Loucy (cell line): ENCODE results near the gene FAM20C.

Experiments used
- EZH2phosphoT487 ChIP-seq: fragments of 200-600 bp; IDR thresholded peaks from 2 replicates; pipeline ENCODE4 v1.6.1; 2018; ENCODE audit warnings: antibody characterized with exemption, mild to moderate bottlenecking, moderate library complexity, borderline replicate concordance
- TF ChIP-seq, protein P1 (sequence below): fragments of 200-600 bp; sonication (generic); conservative IDR thresholded peaks from 2 replicates; pipeline ENCODE4 v1.5.1; 2014; ENCODE audit warnings: mild to moderate bottlenecking, antibody characterized with exemption, low read length

DNA sequence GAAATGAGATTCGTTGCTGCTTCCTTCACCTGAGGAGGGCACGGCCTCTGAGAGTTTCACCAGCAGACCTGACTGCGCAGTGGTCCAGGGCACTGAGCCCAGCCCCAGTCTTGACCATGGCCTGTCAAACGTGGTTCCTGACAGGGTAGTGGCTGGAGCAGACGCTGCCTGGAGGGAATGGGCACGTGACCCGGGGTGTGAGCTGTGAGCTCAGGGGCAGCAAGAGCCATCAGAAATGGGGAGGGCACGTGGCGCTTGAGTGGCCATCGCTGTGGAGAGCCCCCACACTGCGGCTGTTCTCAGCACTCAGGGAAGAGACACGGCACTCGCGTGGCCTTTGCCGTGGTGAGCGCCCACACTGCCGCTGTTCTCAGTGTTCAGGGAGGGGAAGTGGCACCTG lies 12.0 kb downstream of the FAM20C start:
- TF ChIP-seq, protein P1, sequence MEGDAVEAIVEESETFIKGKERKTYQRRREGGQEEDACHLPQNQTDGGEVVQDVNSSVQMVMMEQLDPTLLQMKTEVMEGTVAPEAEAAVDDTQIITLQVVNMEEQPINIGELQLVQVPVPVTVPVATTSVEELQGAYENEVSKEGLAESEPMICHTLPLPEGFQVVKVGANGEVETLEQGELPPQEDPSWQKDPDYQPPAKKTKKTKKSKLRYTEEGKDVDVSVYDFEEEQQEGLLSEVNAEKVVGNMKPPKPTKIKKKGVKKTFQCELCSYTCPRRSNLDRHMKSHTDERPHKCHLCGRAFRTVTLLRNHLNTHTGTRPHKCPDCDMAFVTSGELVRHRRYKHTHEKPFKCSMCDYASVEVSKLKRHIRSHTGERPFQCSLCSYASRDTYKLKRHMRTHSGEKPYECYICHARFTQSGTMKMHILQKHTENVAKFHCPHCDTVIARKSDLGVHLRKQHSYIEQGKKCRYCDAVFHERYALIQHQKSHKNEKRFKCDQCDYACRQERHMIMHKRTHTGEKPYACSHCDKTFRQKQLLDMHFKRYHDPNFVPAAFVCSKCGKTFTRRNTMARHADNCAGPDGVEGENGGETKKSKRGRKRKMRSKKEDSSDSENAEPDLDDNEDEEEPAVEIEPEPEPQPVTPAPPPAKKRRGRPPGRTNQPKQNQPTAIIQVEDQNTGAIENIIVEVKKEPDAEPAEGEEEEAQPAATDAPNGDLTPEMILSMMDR = no peak
- TF ChIP-seq EZH2phosphoT487 = no peak
